Muscle layer of colon (tissue), 2 donors: Measurements from ENCODE around the gene SEMA4C.
A peak's percentile ranks its signal among the peaks of the same experiment; 100 is the strongest.

ENCODE experiments used
- H3K27ac ChIP-seq: one replicate; pipeline ENCODE4 v1.7.0; 2013; ENCODE audit warnings: low read depth, mild to moderate bottlenecking, low read length, moderate library complexity
- H3K27me3 ChIP-seq, 2 donors: one replicate each; pipeline ENCODE4 v1.7.0; 2013; ENCODE audit warnings: low read length in 2 of 2, mild to moderate bottlenecking in 2 of 2; ENCODE audit not compliant: insufficient read depth in 2 of 2, control insufficient read depth in 1 of 2
- H3K36me3 ChIP-seq: one replicate; pipeline ENCODE4 v1.7.0; 2013; ENCODE audit warnings: mild to moderate bottlenecking, low read length; ENCODE audit not compliant: insufficient read depth
- H3K4me1 ChIP-seq: one replicate; pipeline ENCODE4 v1.7.0; 2013; ENCODE audit warnings: mild to moderate bottlenecking, low read length; ENCODE audit not compliant: insufficient read depth
- H3K4me3 ChIP-seq, 2 donors: one replicate each; pipeline ENCODE4 v1.7.0; 2013; ENCODE audit warnings: low read length in 2 of 2, low read depth in 1 of 2, mild to moderate bottlenecking in 1 of 2, moderate library complexity in 1 of 2
- H3K9ac ChIP-seq: one replicate; pipeline ENCODE4 v1.7.0; 2013; ENCODE audit warnings: low read length
- H3K9me3 ChIP-seq: one replicate; pipeline ENCODE4 v1.7.0; 2013; ENCODE audit warnings: mild to moderate bottlenecking, low read length
- donor health status: abdominal sarcoma.
- donor health status: Adenocarcinoma of cecum.

SEMA4C gene

DNA sequence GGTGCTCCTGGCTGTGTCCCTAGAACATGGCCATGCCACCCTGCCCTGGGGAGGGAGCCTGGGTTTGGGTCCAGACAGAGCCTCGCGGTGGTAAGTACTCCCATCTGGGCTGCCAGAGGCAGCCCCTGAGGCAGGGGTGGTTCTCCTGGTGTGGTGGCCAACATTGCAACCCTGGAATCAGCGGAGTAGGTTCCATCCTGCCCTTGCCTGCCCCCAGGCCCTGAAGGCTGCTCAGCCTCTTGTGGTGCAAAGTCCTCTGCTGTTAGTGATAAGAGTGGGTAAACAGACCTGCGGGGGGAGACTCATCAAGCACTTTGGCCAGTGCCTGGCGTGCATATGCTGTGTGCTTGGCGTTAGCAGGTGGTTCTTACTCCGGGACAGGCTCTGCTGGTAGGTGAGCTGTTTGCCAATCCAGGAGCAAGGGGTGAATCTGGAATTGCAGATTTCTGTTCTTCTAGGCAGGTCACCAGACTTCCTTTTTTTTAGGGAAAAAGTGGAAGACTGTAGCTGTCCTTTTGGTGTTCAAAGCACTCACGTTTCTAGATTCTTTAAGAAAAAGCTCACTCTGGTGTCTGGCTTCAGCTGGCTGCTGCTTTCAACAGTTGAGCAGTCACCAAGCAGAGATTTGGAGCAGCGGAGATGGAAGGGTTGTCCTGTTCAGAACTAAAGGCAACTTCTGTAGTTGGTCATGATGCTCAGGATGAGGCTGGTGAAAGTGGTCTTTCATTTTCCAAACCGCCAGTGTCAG lies 50.6 kb downstream of the SEMA4C start:
- no peak overlapping the region for H3K27ac ChIP-seq
- no peaks in the 10 kb centered on the region for H3K27me3 ChIP-seq
- H3K4me3 ChIP-seq, result peak overlapping the region in 1 of 2 donors; percentile 32
- H3K9me3 ChIP-seq, result no peaks in the 10 kb centered on the region
- peaks cover 69% of the 10 kb centered on the region for H3K4me1 ChIP-seq
- no peak overlapping the region for H3K9ac ChIP-seq
- peaks cover 4% of the 10 kb centered on the region for H3K36me3 ChIP-seq

GRCh38 chr2:96817882-96818281 lies 52.0 kb downstream of the SEMA4C start:
- H3K9me3 ChIP-seq, result no peaks in the 10 kb centered on the region
- no peak overlapping the region for H3K9ac ChIP-seq
- H3K27ac ChIP-seq, result no peak overlapping the region
- peaks cover 4% of the 10 kb centered on the region for H3K36me3 ChIP-seq
- H3K4me1 ChIP-seq, result peaks cover 55% of the 10 kb centered on the region
- peak overlapping the region in 1 of 2 donors; percentile 67 for H3K4me3 ChIP-seq
- H3K27me3 ChIP-seq, result no peaks in the 10 kb centered on the region

GRCh38 chr2:96816836-96817702 lies 52.8 kb downstream of the SEMA4C start:
- H3K9me3 ChIP-seq, result no peaks in the 10 kb centered on the region

DNA sequence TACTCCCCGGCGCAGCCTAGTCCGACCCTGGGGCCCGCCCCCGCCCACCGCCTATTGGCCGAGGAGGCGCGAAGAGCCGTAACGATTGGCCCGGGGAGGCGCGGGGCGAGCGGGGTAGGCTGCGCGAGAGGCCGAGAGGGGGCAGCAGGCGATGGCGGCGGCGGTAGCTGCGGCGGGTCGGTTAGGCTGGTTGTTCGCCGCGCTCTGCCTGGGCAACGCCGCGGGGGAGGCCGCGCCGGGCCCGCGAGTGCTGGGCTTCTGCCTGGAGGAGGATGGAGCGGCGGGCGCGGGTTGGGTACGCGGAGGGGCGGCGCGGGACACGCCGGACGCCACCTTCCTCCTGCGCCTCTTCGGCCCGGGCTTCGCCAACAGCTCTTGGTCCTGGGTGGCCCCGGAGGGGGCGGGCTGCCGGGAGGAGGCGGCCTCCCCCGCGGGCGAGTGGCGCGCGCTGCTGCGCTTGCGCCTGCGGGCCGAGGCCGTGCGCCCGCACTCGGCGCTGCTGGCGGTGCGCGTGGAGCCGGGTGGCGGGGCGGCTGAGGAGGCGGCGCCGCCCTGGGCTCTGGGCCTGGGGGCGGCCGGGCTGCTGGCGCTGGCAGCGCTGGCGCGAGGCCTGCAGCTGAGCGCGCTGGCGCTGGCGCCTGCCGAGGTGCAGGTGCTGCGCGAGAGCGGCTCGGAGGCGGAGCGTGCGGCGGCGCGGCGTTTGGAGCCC lies 53.6 kb downstream of the SEMA4C start, which contains the start of gene CNNM3:
CNNM3 (plus strand) TSS at position 142 of the 709 bp plus-strand sequence; CDS start at position 152, 10 bp downstream.
- Histone ChIP-seq H3K4me3 (peak within 1 kb of the TSS; percentile 69 to 74), H3K27ac (peak within 1 kb of the TSS; percentile 93), H3K36me3 (peaks cover 4% of the 10 kb centered on the region), H3K9ac (peak within 1 kb of the TSS; percentile 30), H3K27me3 (no peaks in the 10 kb centered on the region), H3K9me3 (no peaks in the 10 kb centered on the region), H3K4me1 (peaks cover 53% of the 10 kb centered on the region)

More at GRCh38 chr2:96816836-96817702, 52.8 kb downstream of the SEMA4C start:
- Histone ChIP-seq H3K9ac (no peak overlapping the region), H3K36me3 (peaks cover 4% of the 10 kb centered on the region), H3K27me3 (no peaks in the 10 kb centered on the region), H3K4me1 (peaks cover 53% of the 10 kb centered on the region), H3K27ac (peak overlapping the region; percentile 72), H3K4me3 (peak overlapping the region; percentile 46 to 67)

DNA sequence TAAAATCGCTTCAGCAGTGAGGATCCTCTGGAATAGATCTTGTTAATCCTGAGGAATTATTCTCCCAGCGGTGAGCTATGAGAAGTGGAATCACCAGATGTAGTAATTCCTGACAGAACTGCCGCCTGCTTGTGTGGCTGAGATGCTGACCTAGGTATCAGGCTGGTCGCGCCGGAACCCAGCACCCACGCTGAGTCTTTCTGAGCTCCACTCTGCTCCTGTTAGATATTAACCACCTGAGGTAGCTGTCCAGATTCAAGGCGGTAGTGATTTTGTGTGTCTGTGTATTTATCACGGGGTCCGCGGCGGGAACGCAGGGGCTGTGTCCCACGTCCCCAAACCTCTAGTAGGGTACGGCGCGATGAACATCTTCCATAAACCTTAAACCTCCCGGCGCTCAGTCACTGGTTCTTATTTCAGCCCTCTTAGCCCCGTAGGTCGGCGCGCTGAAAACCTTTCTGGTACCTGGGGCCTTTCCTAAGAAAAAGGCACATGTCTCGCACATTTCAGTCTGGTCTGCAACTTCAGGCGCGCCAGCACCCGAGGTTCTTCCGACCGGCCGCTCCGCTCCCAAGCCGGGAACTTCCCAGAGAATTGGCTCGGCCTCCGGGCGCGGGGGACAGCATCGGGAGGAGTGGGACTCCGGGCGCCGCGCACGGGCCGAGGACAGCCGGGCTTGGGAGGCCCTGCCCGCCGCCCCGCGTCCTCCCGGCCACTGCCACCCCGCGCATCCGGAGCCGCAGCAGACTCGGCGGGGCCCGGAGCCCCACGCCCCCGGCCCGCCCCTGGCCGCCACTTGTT lies 54.4 kb downstream of the SEMA4C start:
- H3K4me3 ChIP-seq, result peak overlapping the region; percentile 69 to 74
- peaks cover 4% of the 10 kb centered on the region for H3K36me3 ChIP-seq
- H3K27ac ChIP-seq, result peak overlapping the region; percentile 93
- peaks cover 45% of the 10 kb centered on the region for H3K4me1 ChIP-seq
- H3K9ac ChIP-seq, result peak overlapping the region; percentile 30
- H3K27me3 ChIP-seq, result no peaks in the 10 kb centered on the region
- no peaks in the 10 kb centered on the region for H3K9me3 ChIP-seq

GRCh38 chr2:96813656-96814055 lies 56.2 kb downstream of the SEMA4C start:
- Histone ChIP-seq H3K27ac (no peak overlapping the region), H3K9ac (no peak overlapping the region), H3K4me1 (peaks cover 26% of the 10 kb centered on the region), H3K36me3 (peaks cover 11% of the 10 kb centered on the region), H3K27me3 (no peaks in the 10 kb centered on the region), H3K4me3 (no peak overlapping the region), H3K9me3 (no peaks in the 10 kb centered on the region)

DNA sequence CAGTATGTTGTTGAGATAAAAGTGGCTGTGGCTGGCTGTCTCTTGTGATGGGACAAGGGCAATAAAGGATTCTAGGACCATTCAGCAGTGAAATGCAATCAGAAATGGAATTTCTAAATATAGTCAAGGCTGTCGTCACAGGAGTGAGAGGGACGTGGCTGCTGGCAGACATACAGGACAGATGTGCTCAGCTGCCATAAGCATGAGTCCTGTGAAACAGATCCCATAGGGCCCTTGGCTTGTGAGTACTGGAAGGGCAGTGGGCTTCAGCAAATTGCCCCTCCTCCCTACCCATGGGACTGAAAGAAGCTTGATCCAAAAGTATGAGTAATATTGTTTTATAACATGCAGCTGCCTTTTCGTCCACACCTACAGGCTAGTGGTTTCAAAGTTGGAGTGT lies 58.0 kb downstream of the SEMA4C start:
- no peak overlapping the region for H3K4me3 ChIP-seq
- H3K36me3 ChIP-seq, result peaks cover 11% of the 10 kb centered on the region
- H3K9ac ChIP-seq, result no peak overlapping the region
- no peak overlapping the region for H3K27ac ChIP-seq
- no peaks in the 10 kb centered on the region for H3K27me3 ChIP-seq
- peaks cover 11% of the 10 kb centered on the region for H3K4me1 ChIP-seq
- no peaks in the 10 kb centered on the region for H3K9me3 ChIP-seq

- no peak overlapping the region for H3K9ac ChIP-seq
- H3K4me3 ChIP-seq, result no peak overlapping the region
- H3K4me1 ChIP-seq, result peaks cover 11% of the 10 kb centered on the region
- no peaks in the 10 kb centered on the region for H3K9me3 ChIP-seq
- no peak overlapping the region for H3K27ac ChIP-seq
- H3K27me3 ChIP-seq, result no peaks in the 10 kb centered on the region
- H3K36me3 ChIP-seq, result peaks cover 11% of the 10 kb centered on the region
Observed at GRCh38 chr2:96810783-96811192, 59.1 kb downstream of the SEMA4C start.

GRCh38 chr2:96809951-96810782 lies 59.7 kb downstream of the SEMA4C start:
- no peak overlapping the region for H3K4me3 ChIP-seq
- peaks cover 9% of the 10 kb centered on the region for H3K4me1 ChIP-seq
- no peak overlapping the region for H3K27ac ChIP-seq
- H3K9me3 ChIP-seq, result no peaks in the 10 kb centered on the region
- H3K27me3 ChIP-seq, result no peaks in the 10 kb centered on the region
- no peak overlapping the region for H3K9ac ChIP-seq
- peaks cover 11% of the 10 kb centered on the region for H3K36me3 ChIP-seq
